Stomach (tissue), 4 donors: ENCODE measurements around the gene YPEL2.

ENCODE experiments used
- CTCF ChIP-seq, 7 experiments: fragments of 450-650 bp in 4 of 7; fragments of 200-600 bp in 3 of 7; sonication (generic) in 3 of 7; IDR thresholded peaks; one replicate each; pipeline ENCODE4 v1.5.1; 2016 to 2019; ENCODE audit warnings: antibody characterized with exemption in 7 of 7, control low read depth in 2 of 7, mild to moderate bottlenecking in 1 of 7
- POLR2A ChIP-seq, 4 donors: fragments of 450-650 bp; IDR thresholded peaks; one replicate each; pipeline ENCODE4 v1.6.1; 2016; ENCODE audit warnings: antibody characterized with exemption in 4 of 4, control low read depth in 2 of 4, mild to moderate bottlenecking in 1 of 4, moderate library complexity in 1 of 4
- POLR2AphosphoS5 ChIP-seq, 3 donors: sonication (generic); formaldehyde crosslinking; IDR thresholded peaks; one replicate each; pipeline ENCODE4 v1.6.1; 2016; ENCODE audit warnings: antibody characterized with exemption in 3 of 3

DNA sequence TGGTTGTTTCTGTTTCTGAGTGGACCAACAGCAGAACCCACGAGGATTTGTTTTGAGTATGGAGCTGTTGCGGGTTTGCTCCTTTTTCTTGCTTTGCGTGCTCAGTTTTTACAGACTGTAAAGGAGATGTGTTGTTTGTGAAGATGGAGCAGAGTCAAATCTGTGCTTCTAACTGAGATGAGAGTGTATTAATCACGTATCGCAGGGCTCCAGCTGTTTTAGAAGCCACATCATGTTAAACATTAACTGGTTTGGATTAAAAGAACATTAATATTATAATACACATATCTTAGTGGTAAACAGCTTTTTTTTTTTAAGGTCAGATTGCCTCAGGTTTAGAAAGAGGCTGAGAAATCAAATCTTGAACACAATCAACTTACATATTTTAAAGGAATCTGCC is 69.4 kb downstream of the YPEL2 start:
- TF ChIP-seq CTCF (IDR thresholded peaks at IDR 0.05) (no peak), POLR2A (IDR thresholded peaks at IDR 0.05) (no peak), POLR2AphosphoS5 (IDR thresholded peaks at IDR 0.05) (no peak)
